HG02938 (cell line): Measurements from ENCODE around the gene KLK11.

ENCODE experiments used
- ATAC-seq: cut with Tn5 transposase; IDR thresholded peaks from one replicate; pipeline ENCODE4 v1.9.1; 2021; ENCODE audit warnings: mild to moderate bottlenecking, moderate library complexity; ENCODE audit not compliant: unreplicated experiment

The KLK11 gene

DNA sequence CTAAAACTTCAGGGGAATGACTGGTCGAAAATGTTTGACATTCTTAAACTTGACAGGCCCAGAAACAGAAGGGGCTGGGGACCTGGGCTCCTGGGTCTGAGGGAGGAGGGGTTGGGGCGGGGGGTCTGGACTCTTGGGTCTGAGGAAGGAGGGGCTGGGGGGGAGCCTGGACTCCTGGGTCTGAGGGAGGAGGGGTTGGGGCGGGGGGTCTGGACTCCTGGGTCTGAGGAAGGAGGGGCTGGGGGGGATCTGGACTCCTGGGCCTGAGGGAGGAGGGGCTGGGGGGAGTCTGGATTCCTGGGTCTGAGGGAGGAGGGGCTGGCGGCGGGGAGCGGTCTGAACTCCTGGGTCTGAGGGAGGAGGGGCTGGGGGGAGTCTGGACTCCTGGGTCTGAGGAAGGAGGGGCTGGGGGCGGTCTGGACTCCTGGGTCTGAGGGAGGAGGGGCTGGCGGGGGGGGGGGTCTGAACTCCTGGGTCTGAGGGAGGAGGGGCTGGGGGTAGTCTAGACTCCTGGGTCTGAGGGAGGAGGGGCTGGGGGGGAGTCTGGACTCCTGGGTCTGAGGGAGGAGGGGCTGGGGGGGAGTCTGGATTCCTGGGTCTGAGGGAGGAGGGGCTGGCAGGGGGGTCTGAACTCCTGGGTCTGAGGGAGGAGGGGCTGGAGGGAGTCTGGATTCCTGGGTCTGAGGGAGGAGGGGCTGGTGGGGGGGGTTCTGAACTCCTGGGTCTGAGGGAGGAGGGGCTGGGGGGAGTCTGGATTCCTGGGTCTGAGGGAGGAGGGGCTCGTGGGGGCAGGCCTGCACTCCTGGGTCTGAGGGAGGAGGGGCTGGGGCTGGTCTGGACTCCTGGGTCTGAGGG, 51.5 kb downstream of the KLK11 start:
- no peak for ATAC-seq

DNA sequence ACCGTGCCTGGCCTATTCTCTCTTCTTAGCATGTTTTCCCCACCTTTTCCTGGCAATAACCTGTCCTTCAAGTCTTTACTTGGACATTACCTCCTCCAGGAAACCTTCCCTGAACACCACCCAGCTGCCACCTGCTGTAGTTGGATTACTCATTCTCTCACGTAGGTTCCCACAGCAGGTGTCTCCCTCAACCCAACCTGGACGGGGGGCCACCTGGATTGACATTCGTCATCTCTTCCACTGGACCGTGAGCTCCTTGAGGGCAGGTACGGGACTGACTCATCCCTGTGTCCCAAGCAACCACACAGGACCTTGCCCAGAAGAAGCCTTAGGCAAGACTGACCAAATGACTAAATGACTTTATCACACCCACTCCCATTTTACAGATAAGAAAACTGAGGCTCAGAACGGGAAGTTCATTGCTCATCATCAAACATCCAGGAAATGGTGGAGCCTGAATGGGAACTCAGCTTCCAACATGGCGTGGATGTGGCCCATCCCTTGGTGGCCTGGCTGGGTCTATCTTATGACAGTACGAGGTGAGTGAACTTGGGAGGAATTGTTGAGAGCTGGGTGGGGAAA, 53.5 kb downstream of the KLK11 start:
- ATAC-seq, result no peak
